ENCODE measurements around the gene PLS1. TPM values are rescaled to one million over a fixed set of nuclear protein-coding genes. Genes with fewer than 3 reads are reported as not detected.

Gene PLS1
- polyA plus RNA-seq, 2 of the 4 experiments (the other 2 are of a cell fraction): 18.5 to 78.1 TPM

GRCh38 chr3:142604940-142605339 is 8.7 kb downstream of the PLS1 start:
- no peaks in the 10 kb centered on the region for H3K4me1 ChIP-seq
- ChIA-PET CTCF (interaction anchor here (1.4 kb wide), 1 partner anchor 9 kb away, joined by 3 read pairs; no protein-coding TSS in a partner anchor), POLR2A (interaction anchor here (0.6 kb wide), 1 partner anchor 32 kb away, joined by 7 read pairs; no protein-coding TSS in a partner anchor)
- TF ChIP-seq HMGXB4 (CRISPR knock-in tag; IDR thresholded peaks at IDR 0.05; ENCODE audit: borderline replicate concordance) (no peak), MAZ (IDR thresholded peaks at IDR 0.05; ENCODE audit: borderline replicate concordance, low read depth, low read length) (no peak), JUN (IDR thresholded peaks at IDR 0.05) (no peak), SREBF2 (IDR thresholded peaks at IDR 0.05) (no peak), KDM1A (IDR thresholded peaks at IDR 0.05; ENCODE audit: low read depth) (no peak), FOXS1 (CRISPR knock-in tag; IDR thresholded peaks at IDR 0.05) (no peak), BHLHE40 (IDR thresholded peaks at IDR 0.05; ENCODE audit: low read depth, low read length) (no peak), USF2 (IDR thresholded peaks at IDR 0.05) (no peak), NFE2L2 (conservative IDR thresholded peaks at IDR 0.05; ENCODE audit: low read length) (no peak), PHF8 (IDR thresholded peaks at IDR 0.05; ENCODE audit: borderline replicate concordance, low read depth) (no peak), HOXB13 (CRISPR knock-in tag; IDR thresholded peaks at IDR 0.05; ENCODE audit: low read depth) (no peak), CHD2 (IDR thresholded peaks at IDR 0.05; ENCODE audit: low read length, partially characterized antibody) (no peak), ZC3H11A (IDR thresholded peaks at IDR 0.05) (no peak), ESRRA (IDR thresholded peaks at IDR 0.05; ENCODE audit: borderline replicate concordance, low read length) (no peak)
- H3K4me3 ChIP-seq: no peak overlapping the region
- ATAC-seq (no peak), FAIRE-seq (peak; percentile 70), DNase-seq (ENCODE audit: low read depth in 1 of 2, low spot score in 1 of 2) (no peak)
- no peak overlapping the region for H3K4me2 ChIP-seq
- H3K27ac ChIP-seq: no peak overlapping the region
- no peaks in the 10 kb centered on the region for H3K9me3 ChIP-seq

GRCh38 chr3:142608631-142609030 is 12.4 kb downstream of the PLS1 start:
- TF ChIP-seq ZNF302 (CRISPR knock-in tag; IDR thresholded peaks at IDR 0.05) (no peak), ATOH8 (CRISPR knock-in tag; IDR thresholded peaks at IDR 0.05; ENCODE audit: low read depth) (no peak), BHLHE40 (IDR thresholded peaks at IDR 0.05; ENCODE audit: low read depth, low read length) (no peak), CEBPB (IDR thresholded peaks at IDR 0.05) (no peak), TP53 (CRISPR knock-in tag; IDR thresholded peaks at IDR 0.05) (no peak), FOXS1 (CRISPR knock-in tag; IDR thresholded peaks at IDR 0.05) (no peak), HOXB5 (CRISPR knock-in tag; IDR thresholded peaks at IDR 0.05) (no peak), RNF2 (IDR thresholded peaks at IDR 0.05; ENCODE audit: borderline replicate concordance, low read depth) (no peak), MYC (IDR thresholded peaks at IDR 0.05; ENCODE audit: borderline replicate concordance, low read length) (no peak), ZC3H11A (IDR thresholded peaks at IDR 0.05) (no peak), RFX5 (IDR thresholded peaks at IDR 0.05) (no peak), KDM5A (IDR thresholded peaks at IDR 0.05) (no peak), EHMT2 (IDR thresholded peaks at IDR 0.05; ENCODE audit: low read depth) (no peak), USF2 (IDR thresholded peaks at IDR 0.05) (no peak), MAFK (IDR thresholded peaks at IDR 0.05; ENCODE audit: partially characterized antibody) (no peak)
- Histone ChIP-seq H3K4me3 (no peak overlapping the region), H3K4me1 (peaks cover 19% of the 10 kb centered on the region), H3K4me2 (no peak overlapping the region), H3K9me3 (no peaks in the 10 kb centered on the region), H3K27ac (no peak overlapping the region)
- ATAC-seq (no peak), FAIRE-seq (no peak), DNase-seq (ENCODE audit: low read depth in 1 of 2, low spot score in 1 of 2) (no peak)
- 93% methylated on average over 1 of the region's 1 CpG for WGBS (ENCODE audit: missing lambda C conversion rate)
- ChIA-PET POLR2A (no interaction called here), CTCF (interaction anchor here (0.6 to 2.0 kb wide), 5 partner anchors 9 to 220 kb away, joined by 3 to 9 read pairs (median 3); no protein-coding TSS in a partner anchor)
